Prostate gland (tissue), 2 donors: ENCODE data around the gene YDJC.

ENCODE experiments used
- POLR2A ChIP-seq: fragments of 450-650 bp; IDR thresholded peaks from one replicate; pipeline ENCODE4 v1.6.1; 2016; ENCODE audit warnings: antibody characterized with exemption, mild to moderate bottlenecking
- POLR2AphosphoS5 ChIP-seq: sonication (generic); formaldehyde crosslinking; IDR thresholded peaks from one replicate; pipeline ENCODE4 v1.6.1; 2017; ENCODE audit warnings: antibody characterized with exemption
- TF ChIP-seq, protein P1 (sequence below), 4 experiments: fragments of 200-600 bp in 2 of 4; fragments of 450-650 bp in 2 of 4; sonication (generic) in 2 of 4; IDR thresholded peaks; 1 replicate in 3 of 4; 2 replicates in 1 of 4; pipeline ENCODE4 v1.5.1; 2016 to 2019; ENCODE audit warnings: antibody characterized with exemption in 4 of 4, mild to moderate bottlenecking in 2 of 4, moderate library complexity in 2 of 4

DNA sequence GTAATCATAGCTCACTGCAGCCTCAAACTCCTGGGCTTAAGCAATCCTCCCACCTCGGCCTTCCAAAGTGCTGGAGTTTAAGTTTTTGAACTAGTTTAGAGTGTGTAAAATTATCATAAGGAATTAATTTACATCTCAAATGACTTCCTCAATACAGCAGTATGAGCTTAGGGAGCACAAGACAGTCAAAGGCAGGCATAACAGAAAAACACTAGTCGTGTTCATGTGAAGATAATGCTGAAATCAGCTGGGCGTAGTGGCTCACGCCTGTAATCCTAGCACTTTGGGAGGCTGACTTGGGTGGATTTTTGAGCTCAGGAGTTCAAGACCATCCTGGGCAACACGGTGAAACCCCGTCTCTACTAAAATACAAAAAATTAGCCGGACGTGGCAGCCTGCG lies 25.8 kb downstream of the YDJC start:
- TF ChIP-seq, protein P1, sequence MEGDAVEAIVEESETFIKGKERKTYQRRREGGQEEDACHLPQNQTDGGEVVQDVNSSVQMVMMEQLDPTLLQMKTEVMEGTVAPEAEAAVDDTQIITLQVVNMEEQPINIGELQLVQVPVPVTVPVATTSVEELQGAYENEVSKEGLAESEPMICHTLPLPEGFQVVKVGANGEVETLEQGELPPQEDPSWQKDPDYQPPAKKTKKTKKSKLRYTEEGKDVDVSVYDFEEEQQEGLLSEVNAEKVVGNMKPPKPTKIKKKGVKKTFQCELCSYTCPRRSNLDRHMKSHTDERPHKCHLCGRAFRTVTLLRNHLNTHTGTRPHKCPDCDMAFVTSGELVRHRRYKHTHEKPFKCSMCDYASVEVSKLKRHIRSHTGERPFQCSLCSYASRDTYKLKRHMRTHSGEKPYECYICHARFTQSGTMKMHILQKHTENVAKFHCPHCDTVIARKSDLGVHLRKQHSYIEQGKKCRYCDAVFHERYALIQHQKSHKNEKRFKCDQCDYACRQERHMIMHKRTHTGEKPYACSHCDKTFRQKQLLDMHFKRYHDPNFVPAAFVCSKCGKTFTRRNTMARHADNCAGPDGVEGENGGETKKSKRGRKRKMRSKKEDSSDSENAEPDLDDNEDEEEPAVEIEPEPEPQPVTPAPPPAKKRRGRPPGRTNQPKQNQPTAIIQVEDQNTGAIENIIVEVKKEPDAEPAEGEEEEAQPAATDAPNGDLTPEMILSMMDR (IDR thresholded peaks at IDR 0.05), result no peak
- TF ChIP-seq POLR2AphosphoS5, result no peak
- no peak for TF ChIP-seq POLR2A
